NCI-H2081 treated with DMSO at 0.1 percent for 48 hours (cell line): Measurements from ENCODE around the gene AMELX.

Experiments used
- DNase-seq: peaks from one replicate; lab custom pipeline; 2025; lab: John Stamatoyannopoulos, UW

The AMELX gene

DNA sequence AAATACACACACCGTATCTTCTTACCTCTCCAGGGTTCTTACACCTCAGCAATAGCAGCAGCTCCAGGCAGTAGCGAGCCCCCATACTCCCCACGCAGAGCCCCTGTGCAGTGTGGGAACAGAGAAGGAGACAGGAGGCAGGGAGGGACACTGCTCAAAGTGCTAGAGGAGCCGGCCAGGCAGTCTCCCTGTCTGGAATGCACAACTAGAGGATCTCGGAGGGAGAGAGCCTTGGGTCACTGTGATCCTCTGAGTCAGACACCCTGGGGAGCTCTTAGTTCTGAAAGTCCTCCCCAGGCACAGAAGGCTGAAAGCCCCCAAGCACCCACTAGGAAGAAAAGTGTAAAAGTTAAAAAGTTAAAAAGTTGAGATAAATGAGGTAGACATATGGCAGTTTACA is 16.0 kb downstream of the AMELX start:
- DNase-seq: no peak

DNA sequence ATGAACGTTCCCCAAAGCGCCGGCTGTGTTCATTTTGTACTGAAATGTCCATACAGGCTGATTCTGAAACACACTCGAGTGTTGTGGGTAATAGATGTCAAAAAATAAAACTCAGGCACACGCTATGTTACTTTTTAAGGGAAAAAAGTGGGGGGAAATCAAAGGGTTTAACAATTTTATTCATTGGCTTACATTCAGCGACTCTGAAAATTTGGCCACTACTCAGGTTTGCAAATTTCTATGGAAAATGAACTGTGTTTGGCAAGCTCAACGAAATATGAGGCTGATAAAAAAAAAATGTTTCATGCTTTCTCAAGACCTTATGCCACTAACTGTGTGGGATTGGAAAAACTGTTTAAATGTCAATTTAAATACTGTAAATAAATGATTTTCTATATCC is 18.5 kb downstream of the AMELX start:
- no peak for DNase-seq

DNA sequence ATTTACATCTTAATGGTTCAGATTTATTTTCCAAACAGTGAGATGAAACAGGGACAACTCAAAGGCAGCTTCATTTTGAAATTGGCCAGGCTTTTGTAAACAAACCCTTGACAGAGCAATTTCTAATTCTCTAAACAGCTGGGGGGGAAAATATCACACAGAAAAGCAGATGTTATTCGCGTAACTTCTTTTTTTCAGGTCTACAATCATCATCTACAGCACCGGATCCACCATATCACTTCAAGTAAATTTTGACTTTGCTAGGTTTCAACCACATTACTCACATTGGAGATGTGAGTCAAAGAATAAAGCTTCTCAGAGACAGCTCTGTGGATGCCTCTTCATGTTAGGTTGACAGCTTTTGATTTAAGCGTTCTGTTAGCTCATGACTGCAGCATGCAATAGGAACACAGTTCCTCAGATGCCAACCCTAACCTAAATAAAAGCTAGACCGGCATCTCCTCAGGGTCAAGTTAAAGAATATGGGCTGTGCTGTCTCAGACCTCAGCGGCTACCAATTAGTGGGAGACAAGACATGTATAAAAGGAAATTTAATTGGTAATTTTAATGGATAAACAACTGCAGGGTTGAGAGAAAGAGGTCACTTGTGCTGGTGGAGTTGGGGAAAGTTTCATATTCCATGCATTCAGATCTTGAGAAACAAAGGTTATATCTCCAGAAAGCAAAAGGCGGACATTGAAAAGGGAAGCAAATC is 26.8 kb downstream of the AMELX start:
- no peak for DNase-seq

DNA sequence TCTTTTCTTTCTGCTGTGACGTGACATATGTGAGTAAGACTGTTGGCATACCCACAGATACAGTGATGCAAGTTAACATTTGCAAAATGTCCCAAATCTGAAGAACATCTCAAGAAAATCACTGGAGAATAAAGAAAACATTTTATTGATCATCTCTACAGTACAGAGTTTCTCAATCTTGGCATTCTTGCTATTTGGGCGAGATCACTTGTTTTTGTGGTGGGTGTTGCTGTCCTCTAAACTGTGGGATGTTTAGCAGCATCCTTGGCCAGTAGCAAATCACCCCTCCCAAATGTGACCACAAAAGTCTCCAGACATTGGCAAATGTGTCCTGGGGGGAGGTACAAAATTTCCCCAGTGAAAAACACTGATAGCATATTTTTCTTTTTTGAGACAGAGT is 28.8 kb downstream of the AMELX start:
- DNase-seq: no peak

DNA sequence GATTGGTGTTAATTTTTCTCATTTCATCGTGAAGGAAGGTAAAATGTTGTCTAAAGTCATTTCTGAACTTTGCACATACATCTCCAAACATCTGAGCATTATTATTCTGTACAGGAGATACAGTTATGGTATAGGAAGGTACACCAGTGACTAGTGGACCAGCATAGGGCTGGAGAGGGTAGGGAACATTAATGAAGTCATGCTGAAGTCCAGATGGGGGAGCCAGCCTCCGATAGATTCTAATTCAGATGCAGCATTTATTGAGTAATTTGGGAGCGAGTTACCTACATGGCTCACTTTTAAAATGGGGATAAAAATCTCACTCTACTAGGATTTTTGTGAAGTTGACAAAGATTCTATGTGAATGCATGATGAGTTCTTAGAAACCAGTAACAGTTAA is 34.9 kb downstream of the AMELX start:
- no peak for DNase-seq

DNA sequence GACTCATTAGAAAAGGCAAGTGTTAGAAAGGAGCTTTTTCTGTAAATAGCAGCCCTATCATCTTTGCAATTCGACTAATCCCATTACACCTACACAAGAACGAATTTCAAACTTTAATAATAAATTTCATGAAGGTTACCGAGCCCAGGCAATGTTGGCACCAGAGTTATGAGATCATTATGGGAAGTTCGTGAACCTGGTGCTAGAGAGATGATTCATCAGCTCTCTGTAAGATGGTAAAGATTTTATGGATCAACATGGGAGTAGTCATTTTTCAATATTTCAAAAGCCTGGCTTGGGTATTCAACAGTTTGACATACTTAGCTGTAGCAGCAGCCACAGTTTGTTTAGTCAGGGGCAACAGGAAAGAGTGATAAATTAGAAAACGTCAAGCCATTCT is 35.8 kb downstream of the AMELX start:
- DNase-seq: no peak

DNA sequence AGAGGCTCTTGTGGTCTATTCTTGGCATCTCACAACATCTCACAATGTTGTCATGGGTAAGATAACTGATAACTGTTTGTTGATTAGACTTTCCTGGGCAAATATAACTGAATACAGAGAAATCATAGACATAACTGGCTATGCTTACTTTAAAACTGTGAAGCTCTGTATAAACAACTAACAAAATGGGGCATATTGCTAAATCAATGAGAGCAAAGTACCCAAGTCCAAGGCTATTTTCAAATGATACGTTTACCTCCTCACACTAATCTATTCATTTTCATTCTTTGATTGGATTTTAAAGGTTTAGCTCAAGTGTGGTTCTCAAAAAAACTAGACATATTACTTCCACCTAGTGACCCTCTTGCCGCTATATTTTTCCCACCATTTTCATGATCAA is 38.6 kb downstream of the AMELX start:
- no peak for DNase-seq

DNA sequence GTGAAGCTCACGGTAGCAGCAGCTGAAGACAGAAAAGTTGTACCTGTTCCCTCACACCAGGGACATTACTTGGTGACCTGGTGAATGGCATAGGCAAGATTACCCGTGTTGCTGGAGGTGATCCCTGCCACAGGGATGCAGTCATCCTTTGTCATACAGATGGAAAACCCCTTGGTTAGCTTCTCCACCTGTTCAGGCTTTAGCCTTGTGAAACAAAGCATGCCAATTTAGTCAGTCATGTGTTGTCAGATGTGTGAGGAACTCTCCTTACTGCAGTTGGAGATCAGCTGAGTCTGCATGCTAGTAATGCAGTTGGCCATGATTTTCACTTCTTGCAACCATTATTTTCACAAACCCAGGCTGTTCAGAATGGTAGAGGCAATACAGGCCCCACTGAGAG is 41.0 kb downstream of the AMELX start:
- no peak for DNase-seq

DNA sequence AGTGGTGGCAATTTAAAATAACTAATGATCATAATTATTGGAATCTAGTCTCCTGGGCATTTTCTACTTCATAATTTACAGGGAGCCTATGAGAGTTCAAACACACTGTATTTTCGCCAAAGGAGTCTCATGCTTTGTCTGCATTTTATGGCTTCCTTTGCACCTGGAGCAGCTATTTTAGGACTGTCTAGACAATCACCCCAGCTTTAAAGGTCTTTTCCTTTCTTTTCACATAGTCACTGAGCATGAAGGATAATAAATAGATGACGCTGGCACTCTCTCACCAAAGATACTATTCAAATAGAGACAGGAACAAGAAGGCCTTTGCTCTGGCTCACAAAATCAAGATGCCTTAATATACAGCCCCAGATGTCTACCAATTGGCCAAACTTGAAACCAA is 43.0 kb downstream of the AMELX start:
- DNase-seq: peak; percentile 31

DNA sequence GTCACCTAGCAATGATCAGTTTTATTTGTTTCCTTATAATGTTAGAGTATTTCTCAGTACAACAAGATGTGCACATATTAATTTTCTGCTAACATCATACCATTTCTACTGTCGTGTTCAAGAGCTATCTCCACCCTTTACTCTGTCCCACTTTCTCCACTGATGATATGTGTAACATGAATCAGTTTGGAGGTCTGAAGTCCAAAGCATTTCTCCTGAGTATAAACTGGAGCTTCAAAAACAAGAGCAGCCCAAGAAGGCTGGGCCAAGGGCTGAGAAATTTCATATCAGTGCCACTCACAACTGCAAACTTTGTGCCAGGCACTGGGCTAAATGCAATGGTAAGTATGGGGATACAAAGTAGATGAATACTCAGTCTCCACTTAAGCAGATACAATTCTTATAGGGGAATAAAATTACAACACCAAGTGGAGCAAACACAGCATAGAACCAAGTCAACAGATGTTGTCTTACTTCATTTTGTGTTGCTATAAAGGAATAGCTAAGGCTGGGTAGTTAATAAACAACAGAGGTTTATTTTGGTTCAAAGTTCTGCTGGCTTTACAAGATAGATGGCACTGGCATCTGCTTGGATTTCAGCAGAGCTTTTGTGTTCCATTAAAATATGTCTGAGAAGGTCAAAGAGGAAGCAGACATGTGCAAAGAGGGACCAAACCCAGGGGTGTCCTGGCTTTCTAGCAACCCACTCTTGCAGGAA is 44.2 kb downstream of the AMELX start:
- DNase-seq: no peak

DNA sequence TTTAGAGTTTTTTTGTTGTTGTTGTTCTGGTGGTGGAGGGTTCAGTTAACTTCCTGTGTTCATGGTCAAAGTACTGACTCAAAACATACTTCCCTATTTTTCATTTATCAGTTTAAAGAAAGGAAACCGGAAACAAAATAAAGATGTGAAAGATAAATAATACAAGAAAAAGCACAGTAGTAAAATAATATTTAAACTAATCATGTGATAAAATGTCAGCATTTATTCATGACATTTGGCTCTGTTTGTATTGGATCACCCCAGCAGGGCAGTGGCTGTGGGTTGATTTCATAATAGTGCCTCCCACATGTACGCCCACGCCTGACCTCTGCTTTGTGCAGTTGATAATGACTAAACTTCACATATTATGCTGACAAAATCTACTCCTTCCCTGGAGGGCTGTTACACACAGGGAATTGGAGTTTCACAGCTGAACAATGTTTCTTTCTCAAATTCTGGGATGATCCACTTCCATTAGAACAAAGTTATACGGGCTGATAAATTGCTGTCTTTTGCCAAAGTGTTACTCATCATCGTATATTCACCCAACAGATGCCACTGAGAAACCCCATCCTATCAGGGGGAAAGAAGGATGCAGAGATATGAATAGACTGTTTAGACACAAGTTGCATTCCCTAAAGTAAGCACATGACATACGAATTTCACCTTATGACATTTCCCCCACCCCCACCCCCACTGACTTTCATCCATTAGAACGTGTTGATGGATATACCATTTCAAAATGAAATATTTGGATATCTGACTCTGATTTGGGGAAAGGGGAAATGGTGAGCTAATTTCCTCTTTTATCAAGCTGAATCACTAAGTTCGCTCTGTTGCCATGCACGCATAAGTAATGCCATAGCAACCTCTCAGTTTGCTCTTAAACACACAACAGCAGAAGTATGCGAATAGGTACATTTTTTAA is 48.3 kb downstream of the AMELX start:
- no peak for DNase-seq

DNA sequence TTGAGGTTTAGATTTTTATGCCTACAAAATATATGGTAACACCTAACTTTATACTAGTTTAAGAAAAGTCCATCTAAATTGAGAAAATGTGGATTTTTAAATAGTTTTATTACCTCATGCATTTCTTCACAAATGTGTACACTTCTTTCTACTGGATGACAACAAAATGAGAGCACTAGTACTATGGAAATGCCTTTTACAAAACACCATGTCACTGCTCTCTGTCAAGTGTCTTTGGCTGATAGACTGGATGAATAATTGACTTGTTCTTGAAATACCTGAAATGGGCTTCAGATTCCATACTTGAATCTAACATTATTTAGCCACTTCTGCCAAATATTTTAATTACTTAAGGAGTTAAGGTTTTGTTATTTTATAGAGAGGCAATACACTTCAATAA is 49.5 kb downstream of the AMELX start:
- DNase-seq: no peak

DNA sequence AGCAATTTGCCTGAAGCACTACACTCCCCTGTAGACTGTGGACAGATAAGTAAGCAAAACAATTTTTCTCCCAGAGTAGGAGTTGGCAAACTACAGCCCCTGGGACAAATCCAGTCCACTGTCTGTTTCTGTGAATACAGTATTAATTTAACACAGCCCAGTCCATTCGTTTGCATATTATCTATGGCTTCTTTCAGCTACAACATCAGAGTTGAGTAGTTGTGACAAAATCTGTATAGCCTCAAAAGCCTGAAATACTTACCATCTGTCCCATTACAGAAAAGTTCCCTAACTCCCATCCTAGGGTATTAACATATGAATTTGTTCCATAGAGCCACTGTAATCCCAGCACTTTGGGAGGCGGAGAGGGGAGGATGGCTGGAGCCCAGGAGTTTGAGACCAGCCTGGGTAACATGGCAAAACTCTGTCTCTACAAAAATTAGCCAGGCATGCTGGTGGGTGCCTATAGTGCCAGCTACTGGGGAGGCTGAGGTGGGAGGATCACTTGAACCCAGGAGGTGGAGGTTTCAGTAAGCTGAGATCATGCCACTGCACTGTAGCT is 53.0 kb downstream of the AMELX start:
- DNase-seq: no peak

DNA sequence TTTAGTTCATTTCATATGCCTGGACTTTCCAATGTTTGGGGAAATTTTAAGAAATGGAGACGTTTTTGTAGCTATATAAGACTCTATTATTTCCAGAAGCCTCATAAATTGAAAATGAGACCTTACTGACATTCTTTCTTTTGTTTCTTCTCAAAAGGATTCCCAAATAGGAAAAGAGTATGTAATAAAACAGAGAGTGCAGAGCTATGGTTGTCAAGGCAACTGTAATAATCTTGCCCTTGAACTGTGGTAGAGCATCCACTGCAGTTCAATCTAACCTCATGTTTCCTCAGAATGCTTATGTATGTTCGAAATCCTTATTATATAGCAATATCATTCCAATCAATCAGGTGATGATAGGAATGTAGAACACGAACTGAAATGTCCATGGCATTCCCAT is 54.1 kb downstream of the AMELX start:
- no peak for DNase-seq

DNA sequence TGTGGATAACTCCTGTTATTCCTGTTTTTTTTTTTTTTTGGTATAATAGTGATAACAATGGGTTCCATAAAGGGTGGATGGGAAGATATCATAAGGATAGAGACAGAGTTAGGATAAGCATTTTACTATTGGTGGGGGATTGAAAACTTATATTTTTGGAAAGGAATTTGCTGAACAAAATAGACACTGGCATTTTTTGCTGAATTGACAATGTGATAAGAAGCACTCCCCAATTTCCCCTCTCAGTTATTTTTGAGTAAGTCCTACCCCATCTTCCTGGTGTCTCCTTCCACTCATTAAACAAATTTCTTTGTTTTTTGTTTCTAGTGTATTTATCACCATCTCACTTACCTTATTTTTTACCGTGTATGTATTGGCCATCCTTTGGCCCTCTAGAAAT is 55.8 kb downstream of the AMELX start:
- DNase-seq: no peak

DNA sequence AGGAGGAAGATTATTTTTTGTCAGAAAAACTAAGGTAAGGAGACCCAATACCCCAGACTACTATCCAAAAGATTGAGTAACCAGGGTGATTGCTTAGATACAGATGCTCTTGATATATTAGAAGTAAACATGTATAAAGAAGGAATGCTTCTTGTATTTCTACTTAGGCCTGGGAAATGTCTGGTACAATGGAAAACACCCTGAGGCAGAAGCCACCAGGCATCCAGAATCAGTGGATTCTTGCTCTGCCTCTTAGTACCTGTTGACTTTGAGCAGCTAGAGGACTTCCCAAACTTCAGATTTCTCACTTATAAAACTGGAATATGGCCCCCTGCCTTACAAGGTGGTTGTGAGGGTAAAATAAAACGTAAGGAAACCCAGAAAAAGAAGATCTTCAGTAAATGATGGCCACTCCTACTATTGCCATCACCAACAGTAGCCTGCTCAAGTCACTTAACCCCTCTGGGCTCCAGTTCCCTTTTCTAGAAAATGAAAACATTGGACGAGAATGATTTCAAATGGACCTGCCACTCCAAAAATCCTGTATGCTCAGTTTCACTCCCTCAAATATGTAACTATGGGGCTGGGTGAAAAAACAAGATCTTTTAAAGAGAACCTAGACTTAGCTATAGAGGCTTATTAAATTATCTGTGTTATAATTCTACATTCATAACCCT is 56.6 kb downstream of the AMELX start:
- no peak for DNase-seq
